HepG2 (cell line): ENCODE results near the gene ADAMTS17. TPM values are rescaled to one million over a fixed set of nuclear protein-coding genes. Genes with fewer than 3 reads are reported as not detected.

Source experiments
- ATAC-seq: fragments of 200-7000 bp; cut with Tn5 transposase; 3 replicates; pipeline ENCODE4 v1.9.1; 2020; ENCODE audit warnings: mild to moderate bottlenecking, moderate library complexity
- BruUV-seq: library from RNA; stranded (reverse); fragments of 400-500 nt; replicated peaks from 2 replicates; lab custom pipeline; 2021; lab: Mats Ljungman, UMichigan
- CTCF ChIA-PET: fragments of 300-600 bp; formaldehyde crosslinking; extraction: SDS; loops from one replicate; lab custom pipeline; 2021; ENCODE audit warnings: low total read pairs, inconsistent platforms, low intra/inter-chr PET ratio; lab: Yijun Ruan, JAX
- POLR2A ChIA-PET: fragments of 350-600 bp; sonication (Branson Sonifier 250); formaldehyde crosslinking; loops from one replicate; lab custom pipeline; 2020; ENCODE audit warnings: antibody characterized with exemption, inconsistent platforms; lab: Yijun Ruan, JAX
- DNase-seq: peaks from one replicate; pipeline ENCODE4 v3.0.0-alpha.2; 2015; ENCODE audit warnings: low spot score
- FAIRE-seq: peaks from 3 replicates; lab custom pipeline; 2011; peaks lifted over from hg19 to GRCh38; lab: Jason Lieb, UNC
- H2AFZ ChIP-seq: one replicate; pipeline ENCODE4 v1.6.1; 2011; ENCODE audit warnings: low read length, inconsistent platforms
- H3K27ac ChIP-seq: fragments of 300-600 bp; 3 replicates; pipeline ENCODE4 v1.8.0; 2011; ENCODE audit warnings: mixed run types, mild to moderate bottlenecking, mixed read lengths, low read length, inconsistent platforms; ENCODE audit not compliant: insufficient read depth; ENCODE audit errors: extremely low read length
- H3K27me3 ChIP-seq, 2 experiments: fragments of 200-600 bp in 1 of 2; 2 replicates in 1 of 2; 3 replicates in 1 of 2; pipeline versions ENCODE4 v1.6.0 to v1.8.0; 2011; ENCODE audit warnings: low read length in 2 of 2, mild to moderate bottlenecking in 2 of 2, moderate library complexity in 2 of 2, inconsistent platforms in 1 of 2; ENCODE audit not compliant: insufficient read depth in 2 of 2, control insufficient read depth in 1 of 2
- H3K36me3 ChIP-seq, 2 experiments: fragments of 200-600 bp in 1 of 2; replicated peaks in 1 of 2; 2 replicates in 1 of 2; 3 replicates in 1 of 2; pipeline versions ENCODE4 v1.5.1 to v1.8.0; 2011; ENCODE audit warnings: low read length in 2 of 2, inconsistent platforms in 1 of 2; ENCODE audit not compliant: insufficient read depth in 2 of 2, control insufficient read depth in 1 of 2
- H3K4me1 ChIP-seq: 2 replicates; pipeline ENCODE4 v1.5.1; 2012; ENCODE audit warnings: low read length, inconsistent platforms; ENCODE audit not compliant: insufficient read depth
- H3K4me2 ChIP-seq: 2 replicates; pipeline ENCODE4 v1.6.0; 2011; ENCODE audit warnings: low read depth, low read length, inconsistent platforms
- H3K4me3 ChIP-seq, 3 experiments: fragments of 200-600 bp in 1 of 3; sonication (generic), shearing (Covaris generic) in 1 of 3; replicated peaks in 1 of 3; 2 replicates each; pipeline ENCODE4 v1.5.1; 2011 to 2016; ENCODE audit warnings: low read length in 3 of 3, inconsistent platforms in 2 of 3, low read depth in 2 of 3, mild to moderate bottlenecking in 2 of 3, control low read depth in 1 of 3, mixed read lengths in 1 of 3; ENCODE audit not compliant: insufficient read depth in 1 of 3
- H3K79me2 ChIP-seq: one replicate; pipeline ENCODE4 v1.6.1; 2011; ENCODE audit warnings: low read length, inconsistent platforms; ENCODE audit not compliant: insufficient read depth
- H3K9ac ChIP-seq: 2 replicates; pipeline ENCODE4 v1.6.0; 2011; ENCODE audit warnings: mild to moderate bottlenecking, low read depth, low read length, inconsistent platforms; ENCODE audit not compliant: insufficient read depth
- H3K9me3 ChIP-seq: 2 replicates; pipeline ENCODE4 v1.5.1; 2012; ENCODE audit warnings: mild to moderate bottlenecking, low read length
- H4K20me1 ChIP-seq: 2 replicates; pipeline ENCODE4 v1.6.0; 2011; ENCODE audit warnings: inconsistent platforms, mild to moderate bottlenecking, low read length, moderate library complexity; ENCODE audit not compliant: insufficient read depth
- CEBPB ChIP-seq: IDR thresholded peaks from 2 replicates; pipeline ENCODE4 v1.6.1; 2011; ENCODE audit warnings: low read depth, low read length, improper control_type of control experiment, borderline replicate concordance
- HNRNPLL ChIP-seq: fragments of 200-400 bp; formaldehyde crosslinking; IDR thresholded peaks from 2 replicates; pipeline ENCODE4 v1.6.1; 2017; ENCODE audit warnings: mild to moderate bottlenecking, low read depth, low read length; ENCODE audit not compliant: poor library complexity, severe bottlenecking
- MIXL1 ChIP-seq: IDR thresholded peaks from 2 replicates; pipeline ENCODE4 v1.6.1; 2016
- MXI1 ChIP-seq: IDR thresholded peaks from 3 replicates; pipeline ENCODE4 v1.6.1; 2012; ENCODE audit warnings: low read depth, low read length, inconsistent platforms, borderline replicate concordance
- ZNF251 ChIP-seq: sonication (generic); formaldehyde crosslinking; IDR thresholded peaks from 2 replicates; pipeline ENCODE4 v1.9.0; 2021; ENCODE audit warnings: mild to moderate bottlenecking, missing genetic modification reagents
- ZNF333 ChIP-seq: sonication (generic); formaldehyde crosslinking; IDR thresholded peaks from 2 replicates; pipeline ENCODE4 v1.4.0; 2020; ENCODE audit warnings: mild to moderate bottlenecking, missing genetic modification reagents, borderline replicate concordance
- ZNF510 ChIP-seq: sonication (generic); formaldehyde crosslinking; IDR thresholded peaks from 2 replicates; pipeline ENCODE4 v1.4.0; 2020; ENCODE audit warnings: low read depth, mild to moderate bottlenecking, missing genetic modification reagents
- ZNF567 ChIP-seq: sonication (generic); formaldehyde crosslinking; IDR thresholded peaks from 2 replicates; pipeline ENCODE4 v1.8.1; 2023; ENCODE audit warnings: mild to moderate bottlenecking, missing genetic modification reagents, borderline replicate concordance
- ZNF768 ChIP-seq: sonication (generic); formaldehyde crosslinking; IDR thresholded peaks from 2 replicates; pipeline ENCODE4 v1.4.0; 2020; ENCODE audit warnings: missing genetic modification reagents
- WGBS: methylation state at CpG from one replicate; pipeline ENCODE4 v1.1.6; 2017; ENCODE audit warnings: low lambda C conversion rate; 5-methylcytosine and 5-hydroxymethylcytosine counted together
- in situ Hi-C: cut with HindIII; loops from 2 replicates; pipeline ENCODE4 v1.10.0; 2017; ENCODE audit warnings: low pct_unique_long_range_greater_than_20kb; ENCODE audit not compliant: extremely low pct_ligation_motif_present
- intact Hi-C: fragments of 100-400 bp; cut with micrococcal nuclease; formaldehyde crosslinking; loops from one replicate; pipeline ENCODE4 v1.10.0; 2022; ENCODE audit not compliant: unreplicated experiment
- polyA plus RNA-seq, 8 experiments: library from polyadenylated mRNA; depleted of rRNA in 3 of 8; stranded (reverse) in 7 of 8; unstranded in 1 of 8; fragments of >200 nt; fragmentation: Illumina TruSeq in 4 of 8; extraction: Trizol in 4 of 8; gene quantifications; 2 replicates each; pipeline versions ENCODE4 v1.2.1 to v1.2.3, GENCODE V29; 2011 to 2016; ENCODE audit warnings: low read depth in 4 of 8, missing spikeins in 1 of 8, mixed read lengths in 1 of 8; ENCODE audit not compliant: insufficient read depth in 1 of 8
- total RNA-seq, 5 experiments: library from RNA; depleted of rRNA; stranded (reverse); fragments of >200 nt; fragmentation: Illumina TruSeq; extraction: Trizol; gene quantifications; 2 replicates each; pipeline ENCODE4 v1.2.3, GENCODE V29; 2016; ENCODE audit warnings: low read depth in 1 of 5
- TF ChIP-seq, protein P1 (sequence below): sonication (generic); formaldehyde crosslinking; IDR thresholded peaks from 2 replicates; pipeline ENCODE4 v1.5.1; 2020; ENCODE audit warnings: mild to moderate bottlenecking, moderate library complexity, missing genetic modification reagents

The ADAMTS17 gene
- total and polyA plus RNA-seq, 2 of the 13 experiments (the other 11 are each of a cell fraction or from before 2014, with no cell fraction given) = 0.02 to 0.04 TPM

- peak; percentile 60; the same call in 1 of the 2 replicates for TF ChIP-seq ZNF768 (CRISPR knock-in tag)
- TF ChIP-seq ZNF251 (CRISPR knock-in tag) = no peak
- TF ChIP-seq ZNF333 = no peak
- TF ChIP-seq ZNF510 = no peak
- TF ChIP-seq CEBPB = no peak
- 0 out of 3 replicates have a peak, but pooled peaks have one; percentile 15 for TF ChIP-seq MXI1
- TF ChIP-seq MIXL1 = no peak
- TF ChIP-seq HNRNPLL = peak; percentile 35
These were observed 8.1 kb upstream of the ADAMTS17 start (continued) for GRCh38 chr15:100349696-100350433.

DNA sequence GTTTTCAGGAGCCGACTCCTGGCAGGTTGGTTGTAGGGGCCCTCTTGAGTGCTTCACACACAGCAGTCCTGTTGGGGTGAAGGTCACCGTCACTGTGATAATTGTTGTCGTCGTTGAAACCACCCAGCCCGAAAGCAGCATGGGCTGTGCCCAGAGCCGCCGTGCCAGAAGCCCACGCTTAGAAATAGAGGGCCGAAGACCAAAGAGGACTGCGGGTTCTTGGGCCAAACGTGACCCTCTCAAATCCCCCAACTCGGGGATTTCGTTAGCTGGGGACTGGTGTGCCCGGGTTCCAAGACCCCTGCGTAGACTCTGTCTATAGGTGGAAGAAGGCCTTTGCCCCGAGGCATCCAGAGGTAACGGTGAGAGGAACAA, 7.5 kb upstream of the ADAMTS17 start:
- in situ Hi-C loops (loop anchor here (25.0 kb wide), 2 partner anchors 412 to 1087 kb away; partner anchors contain the start of gene LRRC28), intact Hi-C loops (no loop called here)
- DNase-seq (no peak), ATAC-seq (no peak), FAIRE-seq (no peak)
- no TSS peak for BruUV-seq
- Histone ChIP-seq H3K4me1 (peaks cover 19% of the 10 kb centered on the region), H3K4me3 (peak overlapping the region in 1 of 3 experiments; percentile 72; a peak in 1 of 6 replicates), H3K9me3 (no peaks in the 10 kb centered on the region), H3K4me2 (peak overlapping the region; percentile 81; the same call in 1 of the 2 replicates), H3K27me3 (no peaks in the 10 kb centered on the region; a peak in 2 of 5 replicates), H3K27ac (no peak overlapping the region), H4K20me1 (no peaks in the 10 kb centered on the region), H3K9ac (no peak overlapping the region), H2AFZ (no peak overlapping the region), H3K36me3 (no peaks in the 10 kb centered on the region), H3K79me2 (no peaks in the 10 kb centered on the region)
- ChIA-PET CTCF (interaction anchor here (3.0 kb wide), 1 partner anchor 34 kb away, joined by 41 read pairs; no protein-coding TSS in a partner anchor), POLR2A (interaction anchor here (1.8 kb wide), 1 partner anchor 29 kb away, joined by 4 read pairs; no protein-coding TSS in a partner anchor)
- TF ChIP-seq ZNF567 (CRISPR knock-in tag) = no peak
- TF ChIP-seq, protein P1, sequence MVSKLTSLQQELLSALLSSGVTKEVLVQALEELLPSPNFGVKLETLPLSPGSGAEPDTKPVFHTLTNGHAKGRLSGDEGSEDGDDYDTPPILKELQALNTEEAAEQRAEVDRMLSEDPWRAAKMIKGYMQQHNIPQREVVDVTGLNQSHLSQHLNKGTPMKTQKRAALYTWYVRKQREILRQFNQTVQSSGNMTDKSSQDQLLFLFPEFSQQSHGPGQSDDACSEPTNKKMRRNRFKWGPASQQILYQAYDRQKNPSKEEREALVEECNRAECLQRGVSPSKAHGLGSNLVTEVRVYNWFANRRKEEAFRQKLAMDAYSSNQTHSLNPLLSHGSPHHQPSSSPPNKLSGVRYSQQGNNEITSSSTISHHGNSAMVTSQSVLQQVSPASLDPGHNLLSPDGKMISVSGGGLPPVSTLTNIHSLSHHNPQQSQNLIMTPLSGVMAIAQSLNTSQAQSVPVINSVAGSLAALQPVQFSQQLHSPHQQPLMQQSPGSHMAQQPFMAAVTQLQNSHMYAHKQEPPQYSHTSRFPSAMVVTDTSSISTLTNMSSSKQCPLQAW = peak; percentile 8; the same call in 1 of the 2 replicates
- WGBS = 81% methylated on average over 12 of the region's 17 CpGs
